ENCODE results near the gene ATP13A4. TPM values are rescaled to one million over a fixed set of nuclear protein-coding genes. Genes with fewer than 3 reads are reported as not detected.
"Not testable (repeated sequence)": the region's sequence is repeated elsewhere in the genome, so short reads cannot be mapped to it uniquely, and the experiment has no call there.

The ATP13A4 gene
- total RNA-seq, 1 donor from 2014 or later: 47.2 TPM

GRCh38 chr3:193559100-193559499, 4.4 kb upstream of the ATP13A4 start:
- no peak for DNase-seq (ENCODE audit: low spot score)

DNA sequence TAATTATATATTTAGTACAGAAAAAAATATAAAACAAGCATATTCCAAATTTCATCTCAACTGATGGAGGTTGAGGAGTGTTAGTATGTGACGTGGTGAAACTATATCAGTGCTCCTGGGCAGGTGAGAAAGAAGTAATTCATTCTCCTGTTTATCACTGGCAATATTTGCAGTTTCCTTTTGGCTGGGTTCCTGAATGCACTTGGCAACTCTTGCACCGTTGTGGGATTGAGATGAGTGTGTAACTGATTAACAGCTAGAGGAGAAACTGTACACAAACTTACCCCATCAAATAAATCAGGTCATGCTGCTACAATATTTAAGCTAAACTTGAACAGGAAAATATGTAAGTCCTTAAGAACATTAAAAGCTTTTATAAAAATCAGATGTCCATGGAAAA, 2.1 kb upstream of the ATP13A4 start:
- DNase-seq (ENCODE audit: low spot score): peak; percentile 82

DNA sequence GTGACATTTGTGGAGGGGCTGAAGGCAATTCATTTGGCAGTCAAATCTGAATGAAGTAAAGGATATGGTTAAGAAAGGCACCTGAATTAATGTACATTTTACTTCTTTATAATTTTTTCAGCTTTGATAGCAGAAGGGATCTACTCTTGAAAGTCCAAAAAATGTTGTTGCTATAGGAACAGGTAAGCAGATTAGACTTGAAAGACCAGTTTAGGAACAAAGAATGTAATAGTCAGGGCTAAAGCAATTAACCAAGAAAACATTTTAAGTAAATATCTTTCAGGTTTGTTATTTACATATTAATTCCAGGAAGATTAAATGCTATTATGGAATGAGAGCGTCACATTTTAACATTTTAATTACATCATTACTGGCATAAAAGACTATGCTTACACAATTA, 1.1 kb downstream of the ATP13A4 start:
- DNase-seq (ENCODE audit: low spot score): no peak

GRCh38 chr3:193552923-193553322, 1.8 kb downstream of the ATP13A4 start:
- DNase-seq (ENCODE audit: low spot score): no peak

GRCh38 chr3:193548406-193548805, 6.3 kb downstream of the ATP13A4 start:
- no peak for DNase-seq (ENCODE audit: low spot score)

GRCh38 chr3:193546129-193546528, 8.6 kb downstream of the ATP13A4 start:
- no peak for DNase-seq (ENCODE audit: low spot score)

GRCh38 chr3:193545304-193545703, 9.4 kb downstream of the ATP13A4 start:
- no peak for DNase-seq (ENCODE audit: low spot score)

DNA sequence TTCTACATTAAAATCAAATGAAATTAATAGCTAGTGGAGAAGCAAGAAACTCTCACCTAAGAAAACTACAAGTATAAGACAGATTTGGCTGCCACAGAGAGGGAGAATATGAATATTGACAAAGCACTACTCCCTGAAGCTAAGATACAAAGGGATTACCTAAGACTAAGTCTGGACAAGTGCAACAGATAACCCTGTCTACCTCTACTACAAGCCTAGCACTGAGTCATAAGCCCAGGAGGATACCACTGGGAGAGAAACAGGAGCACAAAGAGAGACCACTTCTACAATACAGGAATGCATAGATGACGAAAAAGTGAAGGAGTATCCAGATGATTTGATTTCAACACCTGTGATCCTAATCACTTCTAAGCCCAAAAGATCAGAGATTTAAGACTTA, 10.4 kb downstream of the ATP13A4 start:
- no peak for DNase-seq (ENCODE audit: low spot score)

DNA sequence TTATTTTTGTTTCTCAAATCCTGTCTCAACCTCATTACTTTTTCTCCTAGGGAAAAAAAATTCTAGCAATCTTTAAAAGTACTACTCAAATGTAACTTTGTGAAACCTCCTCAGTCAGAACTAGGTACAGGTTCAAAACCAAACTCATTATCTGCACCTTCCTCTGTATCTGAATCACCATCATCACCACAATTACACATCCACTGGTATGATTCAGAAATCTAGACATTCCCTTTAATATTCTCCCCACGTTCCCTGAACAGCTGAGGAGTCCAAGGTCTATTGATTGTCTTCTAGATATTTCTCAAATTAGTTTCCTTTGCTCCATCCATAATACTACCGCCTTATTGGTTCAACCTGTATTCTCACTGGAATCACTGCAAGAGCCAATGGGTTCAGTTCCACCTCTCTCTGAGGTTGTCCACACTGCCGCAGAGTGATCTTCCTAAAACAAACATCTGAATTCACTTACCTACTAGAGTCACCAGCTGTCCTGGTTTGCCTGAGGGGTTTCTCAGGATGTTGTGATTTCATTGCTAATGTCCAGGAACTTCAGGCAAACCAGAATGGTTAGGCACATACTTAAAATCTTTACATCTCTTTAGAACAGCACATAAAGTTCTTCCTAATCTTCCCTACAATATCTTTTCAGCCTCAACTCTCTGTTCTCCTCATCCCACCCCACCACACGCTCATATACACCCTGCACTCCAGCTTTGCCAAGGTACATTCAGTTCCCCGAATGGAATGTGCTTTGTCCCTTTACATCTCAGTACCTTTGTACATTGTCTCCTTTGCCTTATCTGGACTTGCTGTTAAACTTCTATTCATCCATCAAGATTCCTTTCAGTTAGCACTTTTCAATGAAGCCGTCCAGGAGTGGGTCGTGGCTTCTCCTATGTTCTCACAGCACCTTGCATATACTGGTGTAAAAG, 24.2 kb downstream of the ATP13A4 start:
- no peak for DNase-seq (ENCODE audit: low spot score)

GRCh38 chr3:193526085-193526484, 28.6 kb downstream of the ATP13A4 start:
- DNase-seq (ENCODE audit: low spot score): not testable (repeated sequence)

DNA sequence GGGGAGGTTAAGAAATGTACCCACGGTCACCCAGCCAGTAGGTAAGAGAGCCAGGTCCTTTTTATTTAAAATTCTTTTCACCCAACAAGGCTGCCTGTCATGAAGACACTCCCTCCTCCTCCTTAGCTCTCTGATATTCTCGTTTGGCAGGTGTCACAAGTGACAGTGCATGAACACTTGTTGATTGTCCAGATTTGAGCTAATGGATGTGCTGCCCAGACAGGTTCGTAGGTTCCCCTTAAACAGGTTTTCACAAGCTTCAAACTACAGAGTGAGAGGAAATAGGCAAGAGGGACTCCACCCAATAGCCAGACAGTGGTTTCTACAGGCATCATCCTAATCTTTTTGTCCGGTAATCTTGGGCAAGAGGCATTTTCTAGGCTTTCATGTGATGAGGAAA, 32.2 kb downstream of the ATP13A4 start:
- DNase-seq (ENCODE audit: low spot score): no peak

GRCh38 chr3:193520738-193521137, 34.0 kb downstream of the ATP13A4 start:
- DNase-seq (ENCODE audit: low spot score): no peak

DNA sequence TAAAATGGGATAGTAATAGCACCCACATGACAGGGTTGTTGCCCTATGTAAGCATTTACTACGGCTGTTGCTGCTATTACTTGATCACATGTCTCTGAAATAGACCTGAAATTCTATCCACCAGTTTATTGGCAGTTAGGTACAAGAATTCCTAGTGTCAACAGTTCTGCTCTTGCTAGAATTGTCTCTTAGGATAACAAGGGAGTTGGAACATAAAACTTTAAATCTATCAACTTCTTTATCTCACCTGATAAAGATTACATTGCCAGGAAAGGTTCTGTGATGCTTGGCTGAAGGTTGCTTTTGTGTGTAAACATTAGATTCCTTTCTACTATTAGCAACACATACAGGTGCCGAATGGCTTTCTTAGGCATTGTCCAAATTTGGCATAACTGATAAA, 38.7 kb downstream of the ATP13A4 start:
- no peak for DNase-seq (ENCODE audit: low spot score)

- DNase-seq (ENCODE audit: low spot score): no peak
Measured at GRCh38 chr3:193510154-193510553, 44.5 kb downstream of the ATP13A4 start.

DNA sequence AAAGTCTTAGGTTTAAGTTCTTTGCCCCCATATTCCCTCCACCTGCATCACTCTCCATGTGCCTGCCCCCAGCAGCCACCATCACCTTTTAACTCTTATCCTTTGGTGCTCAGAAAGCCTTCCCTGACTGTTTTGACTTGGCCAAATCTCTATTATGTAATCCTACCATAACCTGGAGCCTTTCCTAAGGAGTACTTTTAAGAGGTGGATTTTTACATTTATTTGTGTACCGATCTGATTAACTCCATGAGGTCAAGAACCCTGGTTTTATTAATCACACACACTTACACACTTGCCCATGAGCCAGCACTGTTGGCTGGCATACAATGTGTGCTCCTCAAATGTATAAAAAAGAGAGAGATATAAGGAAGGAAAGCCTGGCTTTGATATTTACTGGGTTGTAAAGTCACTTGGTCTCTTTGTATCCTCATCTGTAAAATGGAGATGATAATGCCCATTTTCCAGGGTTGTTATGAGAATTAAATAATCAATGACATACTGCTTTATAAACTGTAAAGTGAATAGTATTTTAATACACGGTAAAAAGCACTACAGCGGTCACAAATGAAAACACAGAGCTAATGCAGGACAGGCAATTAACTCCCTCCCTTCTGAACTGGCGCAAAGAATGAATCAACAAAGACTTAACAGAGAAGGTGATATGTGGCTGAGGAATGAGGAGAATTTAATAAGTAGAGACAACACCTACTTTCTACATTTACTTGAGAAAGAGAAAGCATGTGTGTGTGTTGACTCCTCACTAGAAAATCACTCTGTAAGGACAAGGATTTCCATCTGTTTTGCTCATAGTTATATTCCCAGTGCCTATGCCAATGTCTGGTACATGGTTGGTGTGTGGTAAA, 45.4 kb downstream of the ATP13A4 start:
- DNase-seq (ENCODE audit: low spot score): no peak

- no peak for DNase-seq (ENCODE audit: low spot score)
Measured at GRCh38 chr3:193508108-193508507, 46.6 kb downstream of the ATP13A4 start.

GRCh38 chr3:193507566-193507965, 47.1 kb downstream of the ATP13A4 start:
- no peak for DNase-seq (ENCODE audit: low spot score)

GRCh38 chr3:193506921-193507320, 47.8 kb downstream of the ATP13A4 start:
- no peak for DNase-seq (ENCODE audit: low spot score)

DNA sequence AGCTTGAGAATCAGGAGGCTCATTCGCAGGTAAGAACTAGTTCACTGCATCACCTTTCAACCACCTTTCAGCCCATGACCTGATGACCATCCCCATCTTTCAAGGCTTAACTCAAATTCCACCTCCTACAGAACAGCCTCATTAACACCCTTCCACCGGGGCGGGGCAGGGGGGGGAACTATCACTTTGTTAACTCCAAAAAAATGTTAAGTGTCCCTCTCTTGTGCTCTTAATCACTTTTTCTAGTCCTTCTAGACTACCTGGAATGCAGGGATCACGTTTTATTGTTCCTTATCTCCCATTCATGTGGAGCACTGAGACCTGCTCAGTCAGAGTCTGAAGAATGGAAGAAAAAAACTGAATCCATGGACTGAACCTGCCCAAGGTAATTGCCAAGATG, 51.8 kb downstream of the ATP13A4 start:
- no peak for DNase-seq (ENCODE audit: low spot score)

DNA sequence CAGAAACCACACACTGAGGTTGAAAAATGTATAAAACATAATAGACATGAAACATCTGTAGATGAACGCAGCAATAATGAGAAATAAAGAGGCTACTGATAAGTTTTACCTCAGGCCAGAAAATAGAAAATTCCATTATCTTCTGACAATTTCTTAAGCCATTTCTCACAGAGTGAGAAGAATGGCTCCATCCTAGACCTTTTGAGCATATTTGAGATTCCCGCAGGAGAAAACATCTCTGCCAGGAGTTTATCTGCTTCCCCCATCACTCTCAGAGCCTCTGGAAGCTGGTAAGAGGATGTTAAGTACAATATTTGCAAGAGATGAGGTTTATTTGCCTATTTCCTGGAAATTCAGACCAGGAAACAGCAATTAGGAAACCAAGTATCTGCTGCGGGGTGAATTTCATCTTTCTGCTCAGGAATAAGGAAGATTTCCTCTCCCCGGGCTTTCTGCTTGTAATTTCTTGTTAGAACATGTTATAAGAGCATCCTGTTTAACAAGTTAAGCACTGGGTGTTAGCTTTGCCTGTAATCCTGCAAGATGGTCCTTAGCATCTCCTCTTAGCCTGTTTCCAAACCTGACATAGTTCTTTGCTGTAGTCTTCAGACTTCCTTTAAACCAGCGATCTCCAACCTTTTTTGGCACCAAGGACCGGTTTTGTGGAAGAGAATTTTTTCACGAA, 54.8 kb downstream of the ATP13A4 start:
- DNase-seq (ENCODE audit: low spot score): no peak

DNA sequence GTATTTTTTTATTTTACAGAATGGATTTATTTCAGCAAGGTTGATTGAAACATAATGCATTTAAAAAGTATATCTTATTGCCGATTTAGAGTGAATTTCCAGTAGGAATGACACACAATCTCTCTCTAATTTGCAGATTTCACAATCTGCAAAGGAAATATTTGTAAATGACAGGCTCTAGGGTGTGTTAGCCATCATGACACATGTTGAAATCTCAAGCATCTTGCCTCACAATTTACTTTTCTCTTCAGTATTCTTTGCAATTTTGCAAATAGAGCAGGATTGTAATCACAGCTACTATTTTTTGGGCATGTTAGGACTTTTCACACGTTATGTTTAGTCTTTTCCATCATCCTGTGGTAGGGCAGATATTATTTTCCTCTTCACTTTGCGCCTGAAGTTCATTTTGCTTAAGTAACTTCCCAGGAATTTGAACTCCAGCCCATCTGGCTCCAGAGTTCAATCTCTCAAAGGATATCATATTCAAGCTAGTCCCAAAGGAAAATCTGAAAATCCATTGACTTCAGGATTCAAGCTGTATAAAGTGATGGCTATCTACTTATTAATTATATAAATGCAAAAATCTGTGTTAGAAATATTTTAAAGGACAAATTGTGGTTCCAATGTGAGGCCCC, 55.4 kb downstream of the ATP13A4 start:
- DNase-seq (ENCODE audit: low spot score): no peak

DNA sequence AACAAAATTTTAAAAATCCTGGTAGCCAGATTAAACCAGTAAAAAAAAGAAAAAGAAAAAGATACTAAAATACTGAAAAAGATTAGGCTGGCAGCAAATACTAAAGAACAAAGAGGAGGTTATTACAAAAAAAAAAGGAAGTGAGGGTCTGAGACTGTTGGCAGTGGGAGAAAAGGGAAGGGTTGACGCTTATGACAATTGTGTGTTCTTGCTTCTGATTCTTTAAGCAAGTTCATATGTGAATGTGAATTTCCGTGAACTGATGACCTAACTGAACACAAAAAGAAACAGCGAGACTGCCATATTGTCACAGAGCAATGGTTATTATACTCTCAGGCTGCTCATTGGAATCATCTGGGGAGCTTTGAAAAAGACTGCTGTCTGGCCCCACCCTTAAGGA, 56.5 kb downstream of the ATP13A4 start:
- DNase-seq (ENCODE audit: low spot score): no peak
